K562 (cell line): ENCODE results near the gene DUXB. TPM values are rescaled to one million over a fixed set of nuclear protein-coding genes. Genes with fewer than 3 reads are reported as not detected.

Experiments
- ATAC-seq: fragments of 200-7000 bp; cut with Tn5 transposase; 3 replicates; pipeline ENCODE4 v1.9.1; 2020; ENCODE audit warnings: moderate library complexity
- BruUV-seq: library from RNA; stranded (reverse); fragments of 400-500 nt; replicated peaks from 2 replicates; lab custom pipeline; 2021; lab: Mats Ljungman, UMichigan
- CTCF ChIA-PET: fragments of 300-600 bp; formaldehyde crosslinking; extraction: SDS; loops from one replicate; lab custom pipeline; 2021; ENCODE audit warnings: low intra/inter-chr PET ratio; lab: Yijun Ruan, JAX
- POLR2A ChIA-PET: fragments of 300-600, 350-650 bp; sonication (Branson Sonifier 250); formaldehyde crosslinking; extraction: SDS; loops from one replicate; lab custom pipeline; 2021; ENCODE audit warnings: antibody characterized with exemption, inconsistent platforms; lab: Yijun Ruan, JAX
- DNase-seq, 4 experiments: peaks; one replicate each; pipeline versions ENCODE4 v3.0.0 to v3.0.0-alpha.2; 2011 to 2018; ENCODE audit warnings: low spot score in 3 of 4, mixed read lengths in 3 of 4; ENCODE audit errors: extremely low read depth in 1 of 4
- FAIRE-seq: peaks from 2 replicates; lab custom pipeline; 2011; peaks lifted over from hg19 to GRCh38; lab: Jason Lieb, UNC
- H2AFZ ChIP-seq: 2 replicates; pipeline ENCODE4 v1.6.0; 2011; ENCODE audit warnings: low read depth, low read length, control low read depth, inconsistent platforms
- H3K27ac ChIP-seq: fragments of 200-600 bp; 3 replicates; pipeline ENCODE4 v1.8.0; 2011; ENCODE audit warnings: low read depth, mild to moderate bottlenecking, control low read depth, inconsistent platforms, low read length, moderate library complexity, mixed read lengths; ENCODE audit errors: extremely low read depth
- H3K27me3 ChIP-seq, 2 experiments: fragments of 300-600 bp in 1 of 2; 2 replicates in 1 of 2; 3 replicates in 1 of 2; pipeline versions ENCODE4 v1.6.0 to v1.8.0; 2011; ENCODE audit warnings: inconsistent platforms in 2 of 2, low read length in 2 of 2, mild to moderate bottlenecking in 1 of 2, mixed read lengths in 1 of 2, moderate library complexity in 1 of 2; ENCODE audit not compliant: control insufficient read depth in 2 of 2, insufficient read depth in 2 of 2
- H3K36me3 ChIP-seq: fragments of 300-600 bp; 3 replicates; pipeline ENCODE4 v1.8.0; 2011; ENCODE audit warnings: mild to moderate bottlenecking, low read length, inconsistent platforms; ENCODE audit not compliant: control insufficient read depth, insufficient read depth
- H3K4me1 ChIP-seq, 2 experiments: fragments of 200-600 bp in 1 of 2; replicated peaks in 1 of 2; 2 replicates in 1 of 2; 3 replicates in 1 of 2; pipeline versions ENCODE4 v1.5.1 to v1.8.0; 2011; ENCODE audit warnings: inconsistent platforms in 2 of 2, low read length in 2 of 2, mild to moderate bottlenecking in 1 of 2, mixed read lengths in 1 of 2, moderate library complexity in 1 of 2; ENCODE audit not compliant: control insufficient read depth in 2 of 2, insufficient read depth in 2 of 2
- H3K4me2 ChIP-seq: 2 replicates; pipeline ENCODE4 v1.6.1; 2011; ENCODE audit warnings: low read length, control low read depth, inconsistent platforms, mixed read lengths; ENCODE audit not compliant: insufficient read depth
- H3K4me3 ChIP-seq: fragments of 200-600 bp; sonication (generic), shearing (Covaris generic); 2 replicates; pipeline ENCODE4 v1.5.1; 2016; ENCODE audit warnings: control low read depth, inconsistent platforms
- H3K79me2 ChIP-seq: fragments of 200-600 bp; 3 replicates; pipeline ENCODE4 v1.8.0; 2011; ENCODE audit warnings: low read length, inconsistent platforms; ENCODE audit not compliant: control insufficient read depth, insufficient read depth
- H3K9ac ChIP-seq, 2 experiments: 2 replicates each; pipeline versions ENCODE4 v1.6.0 to v1.6.1; 2011; ENCODE audit warnings: low read depth in 2 of 2, low read length in 2 of 2, control low read depth in 1 of 2, inconsistent platforms in 1 of 2, mild to moderate bottlenecking in 1 of 2, mixed read lengths in 1 of 2; ENCODE audit not compliant: insufficient read depth in 1 of 2
- H3K9me1 ChIP-seq: one replicate; pipeline ENCODE4 v1.6.0; 2011; ENCODE audit warnings: inconsistent platforms, mild to moderate bottlenecking, low read length, moderate library complexity; ENCODE audit not compliant: control insufficient read depth, insufficient read depth
- H3K9me3 ChIP-seq: replicated peaks from 2 replicates; pipeline ENCODE4 v1.5.1; 2011; ENCODE audit warnings: low read depth, low read length, inconsistent platforms; ENCODE audit not compliant: control insufficient read depth, insufficient read depth
- H4K20me1 ChIP-seq: replicated peaks from 2 replicates; pipeline ENCODE4 v1.6.1; 2011; ENCODE audit warnings: low read length, inconsistent platforms, mixed read lengths; ENCODE audit not compliant: control insufficient read depth, insufficient read depth
- ATF1 ChIP-seq, 2 experiments: fragments of 450-650 bp in 1 of 2; IDR thresholded peaks; 2 replicates each; pipeline ENCODE4 v1.6.1; 2016; ENCODE audit warnings: missing compliant biosample characterization in 1 of 2, missing genetic modification characterization in 1 of 2
- CEBPG ChIP-seq, 3 experiments: fragments of 200-800 bp in 1 of 3; sonication (Bioruptor generic) in 1 of 3; sonication (generic) in 1 of 3; formaldehyde crosslinking in 1 of 3; IDR thresholded peaks in 2 of 3; conservative IDR thresholded peaks in 1 of 3; 2 replicates each; pipeline versions ENCODE4 v1.6.1 to v1.8.0; 2016 to 2022; ENCODE audit warnings: missing compliant biosample characterization in 2 of 3, missing genetic modification characterization in 2 of 3, mild to moderate bottlenecking in 1 of 3, missing genetic modification reagents in 1 of 3
- CREBBP ChIP-seq: IDR thresholded peaks from one replicate; pipeline ENCODE4 v1.6.1; 2012; ENCODE audit warnings: low read depth, mild to moderate bottlenecking, control low read depth, inconsistent platforms, low read length
- JUN ChIP-seq, 2 experiments: sonication (generic) in 1 of 2; formaldehyde crosslinking in 1 of 2; IDR thresholded peaks; 2 replicates each; pipeline versions ENCODE4 v1.6.1 to v1.8.0; 2012 to 2022; ENCODE audit warnings: borderline replicate concordance in 2 of 2, mild to moderate bottlenecking in 2 of 2, improper control_type of control experiment in 1 of 2, low read depth in 1 of 2, low read length in 1 of 2, missing genetic modification reagents in 1 of 2
- JUNB ChIP-seq: fragments of 450-650 bp; formaldehyde crosslinking; conservative IDR thresholded peaks from 2 replicates; pipeline ENCODE4 v1.4.0; 2020; ENCODE audit warnings: mild to moderate bottlenecking
- POLR2AphosphoS2 ChIP-seq: IDR thresholded peaks from 2 replicates; pipeline ENCODE4 v1.6.1; 2012; ENCODE audit warnings: low read length, improper control_type of control experiment
- POLR2AphosphoS5 ChIP-seq: IDR thresholded peaks from 2 replicates; pipeline ENCODE4 v1.6.1; 2011; ENCODE audit warnings: mild to moderate bottlenecking, low read depth, low read length, moderate library complexity; ENCODE audit not compliant: control insufficient read depth, insufficient read depth
- SMAD1 ChIP-seq: fragments of 150-350 bp; IDR thresholded peaks from 2 replicates; pipeline ENCODE4 v1.6.1; 2014; ENCODE audit warnings: low read length, low read depth; ENCODE audit not compliant: partially characterized antibody
- SMARCC2 ChIP-seq: fragments of 450-650 bp; IDR thresholded peaks from 2 replicates; pipeline ENCODE4 v1.6.1; 2017; ENCODE audit warnings: antibody characterized with exemption, moderate library complexity, mild to moderate bottlenecking, low read depth
- ZBTB1 ChIP-seq: sonication (generic); formaldehyde crosslinking; IDR thresholded peaks from 2 replicates; pipeline ENCODE4 v1.8.1; 2023; ENCODE audit warnings: missing genetic modification reagents, low read depth, mild to moderate bottlenecking, borderline replicate concordance
- ZNF449 ChIP-seq: fragments of 250-450 bp; sonication (Bioruptor Pico); IDR thresholded peaks from 2 replicates; pipeline ENCODE4 v1.8.0; 2022; ENCODE audit warnings: moderate library complexity, mild to moderate bottlenecking, inconsistent platforms
- WGBS: fragments of 100-300 bp; shearing (Covaris generic); methylation state at CpG from one replicate; pipeline ENCODE4 v1.1.6; 2016; ENCODE audit warnings: low coverage, mixed read lengths; ENCODE audit not compliant: insufficient coverage; ENCODE audit errors: missing lambda C conversion rate; 5-methylcytosine and 5-hydroxymethylcytosine counted together
- in situ Hi-C: fragments of 300-500 bp; cut with MboI; formaldehyde crosslinking; loops from 4 replicates; pipeline ENCODE4 v1.15.0; 2018; ENCODE audit warnings: inconsistent platforms, mixed read lengths
- intact Hi-C: fragments of 100-400 bp; cut with micrococcal nuclease; formaldehyde crosslinking; loops from 2 replicates; pipeline ENCODE4 v1.14.2; 2022
- polyA plus RNA-seq, 8 experiments: library from polyadenylated mRNA; depleted of rRNA in 4 of 8; stranded (reverse) in 5 of 8; unstranded in 3 of 8; fragments of >200 nt; fragmentation: Nextera tagmentation in 2 of 8; fragmentation: Illumina TruSeq in 1 of 8; extraction: Ambion mirVana in 2 of 8; extraction: Trizol in 1 of 8; gene quantifications; 2 replicates each; pipeline versions ENCODE4 v1.2.1 to v1.2.3, GENCODE V29; 2011 to 2014; ENCODE audit warnings: inconsistent platforms in 1 of 8, missing spikeins in 1 of 8
- total RNA-seq, 7 experiments: library from RNA; depleted of rRNA in 6 of 7; stranded (reverse); fragments of >200 nt in 6 of 7; fragmentation: Illumina TruSeq in 2 of 7; extraction: Trizol in 2 of 7; gene quantifications; 2 replicates each; pipeline versions ENCODE4 v1.2.1 to v1.2.3, GENCODE V29; 2011 to 2021; ENCODE audit warnings: low replicate concordance in 1 of 7

DUXB gene
- total and polyA plus RNA-seq, 9 of the 15 experiments (the other 6 are each of a cell fraction or from before 2014, with no cell fraction given) = not detected

- H4K20me1 ChIP-seq = peaks cover 19% of the 10 kb centered on the region
- intact Hi-C loops = no loop called here
- peaks cover 50% of the 10 kb centered on the region for H3K36me3 ChIP-seq
- no peak overlapping the region for H3K27ac ChIP-seq
- ATAC-seq (no peak), DNase-seq (no peak), FAIRE-seq (no peak)
- no peak overlapping the region for H2AFZ ChIP-seq
- WGBS = 70% methylated on average over 1 of the region's 1 CpG
- no peaks in the 10 kb centered on the region for H3K9me3 ChIP-seq
- CTCF ChIA-PET = no interaction called here
- no peaks in the 10 kb centered on the region for H3K9me1 ChIP-seq
- H3K4me1 ChIP-seq = peaks cover 9 to 13% of the 10 kb centered on the region in 2 experiments; a peak in 4 of 5 replicates
- in situ Hi-C loops = no loop called here
- POLR2A ChIA-PET = interaction anchor here (1.1 kb wide), 1 partner anchor 137 kb away, joined by 4 read pairs; no protein-coding TSS in a partner anchor
- no peak overlapping the region for H3K9ac ChIP-seq
- no peaks in the 10 kb centered on the region for H3K27me3 ChIP-seq
- peaks cover 53% of the 10 kb centered on the region for H3K79me2 ChIP-seq
- no peak overlapping the region for H3K4me2 ChIP-seq
- BruUV-seq = no TSS peak
- H3K4me3 ChIP-seq = no peak overlapping the region
- no peak for TF ChIP-seq POLR2AphosphoS5
- no peak for TF ChIP-seq POLR2AphosphoS2
- no peak for TF ChIP-seq ZBTB1 (CRISPR knock-in tag)
- no peak for TF ChIP-seq CREBBP
- no peak for TF ChIP-seq SMAD1
- no peak for TF ChIP-seq ATF1 (CRISPR knock-in tag; IDR thresholded peaks at IDR 0.05)
- no peak for TF ChIP-seq ATF1 (tag; IDR thresholded peaks at IDR 0.05)
- no peak for TF ChIP-seq CEBPG (CRISPR knock-in tag; IDR thresholded peaks at IDR 0.05)
- no peak for TF ChIP-seq CEBPG (tag; conservative IDR thresholded peaks at IDR 0.05 in 1 of 2, IDR thresholded peaks at IDR 0.05 in 1 of 2)
- no peak for TF ChIP-seq JUNB (CRISPR knock-in tag)
- no peak for TF ChIP-seq SMARCC2
- TF ChIP-seq ZNF449 (CRISPR knock-in tag) = no peak
- TF ChIP-seq JUN (IDR thresholded peaks at IDR 0.05; ENCODE audit: borderline replicate concordance, low read depth, low read length) = no peak
- TF ChIP-seq JUN (CRISPR knock-in tag; IDR thresholded peaks at IDR 0.05; ENCODE audit: borderline replicate concordance) = no peak
Measured at GRCh38 chr16:75653922-75654321, 47.3 kb downstream of the DUXB start.
